Caco-2 (cell line): ENCODE measurements around the gene SLX4. TPM values are rescaled to one million over a fixed set of nuclear protein-coding genes. Genes with fewer than 3 reads are reported as not detected.

Experiments used
- BruUV-seq: library from RNA; stranded (reverse); fragments of 400-500 nt; replicated peaks from 2 replicates; lab custom pipeline; 2021; lab: Mats Ljungman, UMichigan
- CTCF ChIA-PET: fragments of 300-600 bp; sonication (Branson Sonifier 250); formaldehyde crosslinking; loops from one replicate; lab custom pipeline; 2022; ENCODE audit warnings: antibody characterized with exemption; lab: Charles Lee
- POLR2A ChIA-PET: fragments of 300-600 bp; sonication (Branson Sonifier 250); formaldehyde crosslinking; loops from one replicate; lab custom pipeline; 2022; ENCODE audit warnings: antibody characterized with exemption; lab: Charles Lee
- DNase-seq, 2 experiments: peaks; one replicate each; pipeline versions ENCODE4 v3.0.0 to v3.0.0-alpha.2; 2020 to 2022
- H3K27me3 ChIP-seq: replicated peaks from 2 replicates; pipeline ENCODE4 v1.6.0; 2011; ENCODE audit warnings: low read length; ENCODE audit not compliant: control insufficient read depth, insufficient read depth
- H3K36me3 ChIP-seq: 2 replicates; pipeline ENCODE4 v1.5.1; 2011; ENCODE audit warnings: low read length; ENCODE audit not compliant: control insufficient read depth, insufficient read depth
- H3K4me1 ChIP-seq: fragments of 250-450 bp; sonication (Bioruptor Pico); 2 replicates; pipeline ENCODE4 v1.5.1; 2020; ENCODE audit warnings: mild to moderate bottlenecking
- H3K4me3 ChIP-seq: 2 replicates; pipeline ENCODE4 v1.5.1; 2011; ENCODE audit warnings: low read depth, mild to moderate bottlenecking, control low read depth, low read length
- H3K9me3 ChIP-seq: fragments of 250-450 bp; sonication (Bioruptor Pico); 2 replicates; pipeline ENCODE4 v1.5.1; 2020; ENCODE audit warnings: mild to moderate bottlenecking, moderate library complexity
- H3K27ac Mint-ChIP-seq: one replicate; pipeline ENCODE4 v1.8.0; 2022; ENCODE audit warnings: mixed read lengths; ENCODE audit not compliant: unreplicated experiment
- H3K27me3 Mint-ChIP-seq: one replicate; pipeline ENCODE4 v1.8.0; 2022; ENCODE audit warnings: mixed read lengths; ENCODE audit not compliant: insufficient read depth, unreplicated experiment
- H3K36me3 Mint-ChIP-seq: one replicate; pipeline ENCODE4 v1.8.0; 2022; ENCODE audit warnings: mild to moderate bottlenecking, mixed read lengths; ENCODE audit not compliant: insufficient read depth, unreplicated experiment
- H3K4me1 Mint-ChIP-seq: one replicate; pipeline ENCODE4 v1.8.0; 2022; ENCODE audit warnings: low read depth, mixed read lengths; ENCODE audit not compliant: unreplicated experiment
- H3K4me3 Mint-ChIP-seq: one replicate; pipeline ENCODE4 v1.8.0; 2022; ENCODE audit warnings: mild to moderate bottlenecking, moderate library complexity, mixed read lengths; ENCODE audit not compliant: unreplicated experiment
- H3K9me3 Mint-ChIP-seq: one replicate; pipeline ENCODE4 v1.8.0; 2022; ENCODE audit warnings: mixed read lengths; ENCODE audit not compliant: unreplicated experiment
- intact Hi-C: fragments of 100-400 bp; cut with micrococcal nuclease; formaldehyde crosslinking; loops from one replicate; pipeline ENCODE4 v1.10.0; 2022; ENCODE audit not compliant: unreplicated experiment
- total RNA-seq: library from RNA; stranded (reverse); gene quantifications from 2 replicates; pipeline ENCODE4 v1.2.3, GENCODE V29; 2022
- TF ChIP-seq, protein P1 (sequence below), 2 experiments: fragments of 200-600 bp in 1 of 2; IDR thresholded peaks; 1 replicate in 1 of 2; 2 replicates in 1 of 2; pipeline versions ENCODE4 v1.5.1 to v1.8.0; 2011 to 2022; ENCODE audit warnings: antibody characterized with exemption in 1 of 2, control low read depth in 1 of 2, inconsistent platforms in 1 of 2, low read depth in 1 of 2, low read length in 1 of 2, mild to moderate bottlenecking in 1 of 2, moderate library complexity in 1 of 2; ENCODE audit not compliant: insufficient read depth in 1 of 2, severe bottlenecking in 1 of 2, unreplicated experiment in 1 of 2

Gene SLX4
- total RNA-seq, 1 experiment from 2014 or later: 10.4 TPM

DNA sequence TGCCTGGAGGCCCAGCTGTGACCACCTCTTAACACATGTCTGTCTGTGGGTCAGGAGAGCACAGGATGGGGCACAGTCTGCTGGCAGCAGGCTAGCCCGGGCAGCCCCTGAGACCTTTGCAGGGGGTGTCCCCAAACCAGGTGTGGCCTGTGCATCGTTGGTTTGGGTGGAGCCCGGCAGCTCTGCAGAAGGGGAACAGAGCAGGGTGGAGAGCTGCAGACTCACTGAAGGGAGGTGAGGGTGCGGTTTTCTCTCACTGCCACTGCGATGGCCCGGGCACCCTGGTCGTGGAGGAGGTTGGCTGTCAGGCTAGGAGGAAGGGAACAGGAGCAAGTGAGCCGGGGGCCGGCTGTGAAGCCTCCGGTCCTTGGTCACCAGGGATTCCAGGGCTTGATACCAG is 63.0 kb downstream of the SLX4 start:
- BruUV-seq: no TSS peak
- H3K4me1 ChIP-seq: 0 out of 2 replicates have a peak, but pooled peaks cover 5% of the 10 kb centered on the region

DNA sequence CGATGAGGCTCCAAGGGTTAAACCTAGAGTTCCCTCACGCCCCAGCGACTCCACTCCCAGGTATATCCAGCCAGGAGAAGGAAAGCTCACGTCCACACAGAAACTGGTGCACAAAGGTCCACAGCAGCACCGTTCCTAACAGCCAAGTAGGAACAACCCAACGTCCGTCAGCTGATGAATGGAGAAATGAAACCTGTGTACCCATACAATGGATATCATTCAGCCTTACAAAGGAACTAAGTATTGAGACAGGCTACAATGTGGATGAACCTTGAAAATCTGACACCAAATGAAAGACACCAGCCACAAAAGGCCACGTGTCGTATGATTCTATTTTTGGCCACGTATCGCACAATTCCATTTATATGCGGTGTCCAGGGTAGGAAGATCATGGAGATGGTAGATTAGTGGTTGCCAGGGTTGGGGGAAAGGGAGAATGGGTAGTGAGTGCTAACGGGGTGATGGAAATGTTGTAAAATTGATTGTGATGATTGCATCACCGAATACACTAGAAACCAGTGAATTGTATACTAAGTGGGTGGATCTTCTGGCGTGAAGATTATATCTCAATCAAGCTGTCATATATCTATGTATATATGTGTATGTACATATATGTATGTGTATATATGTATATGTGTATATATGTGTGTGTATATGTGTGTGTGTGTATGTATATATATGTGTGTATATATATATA is 64.3 kb downstream of the SLX4 start:
- POLR2A ChIA-PET: no interaction called here
- intact Hi-C loops: no loop called here

More for the DNA sequence above, 63.0 kb downstream of the SLX4 start:
- ChIA-PET CTCF (no interaction called here), POLR2A (no interaction called here)
- Histone ChIP-seq H3K4me3 (no peak overlapping the region), H3K27me3 (no peaks in the 10 kb centered on the region), H3K36me3 (no peaks in the 10 kb centered on the region), H3K9me3 (no peaks in the 10 kb centered on the region)
- Mint-ChIP-seq H3K27ac (no peak overlapping the region), H3K9me3 (peaks cover 10% of the 10 kb centered on the region), H3K4me1 (no peaks in the 10 kb centered on the region), H3K4me3 (no peak overlapping the region), H3K27me3 (no peaks in the 10 kb centered on the region), H3K36me3 (no peaks in the 10 kb centered on the region)
- TF ChIP-seq, protein P1, sequence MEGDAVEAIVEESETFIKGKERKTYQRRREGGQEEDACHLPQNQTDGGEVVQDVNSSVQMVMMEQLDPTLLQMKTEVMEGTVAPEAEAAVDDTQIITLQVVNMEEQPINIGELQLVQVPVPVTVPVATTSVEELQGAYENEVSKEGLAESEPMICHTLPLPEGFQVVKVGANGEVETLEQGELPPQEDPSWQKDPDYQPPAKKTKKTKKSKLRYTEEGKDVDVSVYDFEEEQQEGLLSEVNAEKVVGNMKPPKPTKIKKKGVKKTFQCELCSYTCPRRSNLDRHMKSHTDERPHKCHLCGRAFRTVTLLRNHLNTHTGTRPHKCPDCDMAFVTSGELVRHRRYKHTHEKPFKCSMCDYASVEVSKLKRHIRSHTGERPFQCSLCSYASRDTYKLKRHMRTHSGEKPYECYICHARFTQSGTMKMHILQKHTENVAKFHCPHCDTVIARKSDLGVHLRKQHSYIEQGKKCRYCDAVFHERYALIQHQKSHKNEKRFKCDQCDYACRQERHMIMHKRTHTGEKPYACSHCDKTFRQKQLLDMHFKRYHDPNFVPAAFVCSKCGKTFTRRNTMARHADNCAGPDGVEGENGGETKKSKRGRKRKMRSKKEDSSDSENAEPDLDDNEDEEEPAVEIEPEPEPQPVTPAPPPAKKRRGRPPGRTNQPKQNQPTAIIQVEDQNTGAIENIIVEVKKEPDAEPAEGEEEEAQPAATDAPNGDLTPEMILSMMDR (IDR thresholded peaks at IDR 0.05; ENCODE audit: insufficient read depth in 1 of 2, low read depth in 1 of 2, low read length in 1 of 2, severe bottlenecking in 1 of 2, unreplicated experiment in 1 of 2): no peak
- DNase-seq: no peak
- intact Hi-C loops: no loop called here

DNA sequence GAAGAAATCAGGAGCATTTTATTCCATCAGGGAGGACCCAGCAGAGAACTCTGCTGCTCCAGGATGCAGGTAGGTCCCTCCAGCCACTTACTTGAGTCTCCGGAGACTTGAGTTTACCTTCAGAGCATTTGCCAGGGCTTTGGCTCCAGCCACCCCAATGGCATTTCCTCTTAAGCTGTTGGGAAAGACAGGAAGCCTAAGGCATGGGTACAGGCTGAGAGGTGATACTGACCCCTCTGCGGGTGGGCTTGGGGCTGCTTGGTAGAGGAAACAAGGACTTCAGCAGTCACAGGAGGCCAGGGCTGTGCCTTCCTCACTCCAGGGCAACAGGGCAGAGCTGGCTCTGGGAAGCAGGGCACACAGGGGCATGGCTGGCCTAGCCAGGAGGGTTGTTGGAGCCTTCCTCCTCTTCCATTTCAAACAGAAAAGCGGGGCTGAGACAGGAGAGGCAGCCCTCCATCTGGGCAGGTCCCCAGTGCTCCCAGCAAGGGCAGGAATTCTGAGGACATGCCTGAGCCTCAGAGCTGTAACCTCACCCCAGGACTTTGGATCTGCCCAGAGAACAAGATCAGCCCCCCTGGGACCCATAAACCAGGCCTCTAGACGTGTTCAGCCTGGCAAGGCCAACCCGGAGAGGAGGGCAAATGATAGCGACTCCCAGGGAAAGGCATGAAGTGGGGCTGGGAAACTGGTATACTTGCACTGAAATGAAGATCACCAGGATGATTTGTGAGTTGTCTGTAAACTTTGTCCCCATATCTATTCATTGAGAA is 68.6 kb downstream of the SLX4 start:
- no peaks in the 10 kb centered on the region for H3K36me3 Mint-ChIP-seq
- ChIA-PET CTCF (no interaction called here), POLR2A (no interaction called here)
- H3K4me3 Mint-ChIP-seq: no peak overlapping the region
- BruUV-seq: no TSS peak
- Histone ChIP-seq H3K4me3 (no peak overlapping the region), H3K4me1 (no peaks in the 10 kb centered on the region), H3K9me3 (no peaks in the 10 kb centered on the region), H3K27me3 (no peaks in the 10 kb centered on the region), H3K36me3 (no peaks in the 10 kb centered on the region)
- intact Hi-C loops: no loop called here
- no peaks in the 10 kb centered on the region for H3K9me3 Mint-ChIP-seq
- no peak overlapping the region for H3K27ac Mint-ChIP-seq
- H3K4me1 Mint-ChIP-seq: no peaks in the 10 kb centered on the region
- TF ChIP-seq, protein P1 (IDR thresholded peaks at IDR 0.05; ENCODE audit: insufficient read depth in 1 of 2, low read depth in 1 of 2, low read length in 1 of 2, severe bottlenecking in 1 of 2, unreplicated experiment in 1 of 2): no peak
- DNase-seq: no peak
- no peaks in the 10 kb centered on the region for H3K27me3 Mint-ChIP-seq

More for the DNA sequence above, 64.3 kb downstream of the SLX4 start:
- no peaks in the 10 kb centered on the region for H3K4me1 Mint-ChIP-seq
- CTCF ChIA-PET: no interaction called here
- no peaks in the 10 kb centered on the region for H3K36me3 ChIP-seq
- H3K27ac Mint-ChIP-seq: no peak overlapping the region
- H3K9me3 ChIP-seq: no peaks in the 10 kb centered on the region
- no peak for DNase-seq
- no peaks in the 10 kb centered on the region for H3K27me3 ChIP-seq
- H3K4me1 ChIP-seq: no peaks in the 10 kb centered on the region
- TF ChIP-seq, protein P1 (IDR thresholded peaks at IDR 0.05; ENCODE audit: insufficient read depth in 1 of 2, low read depth in 1 of 2, low read length in 1 of 2, severe bottlenecking in 1 of 2, unreplicated experiment in 1 of 2): no peak
- no peaks in the 10 kb centered on the region for H3K27me3 Mint-ChIP-seq
- H3K9me3 Mint-ChIP-seq: peaks cover 10% of the 10 kb centered on the region
- H3K36me3 Mint-ChIP-seq: no peaks in the 10 kb centered on the region
- H3K4me3 Mint-ChIP-seq: no peak overlapping the region
- H3K4me3 ChIP-seq: no peak overlapping the region
- BruUV-seq: no TSS peak
